NB4 (cell line): ENCODE data around the gene TAF1C.
"Not testable (repeated sequence)": the region's sequence is repeated elsewhere in the genome, so short reads cannot be mapped to it uniquely, and the experiment has no call there.

Experiments
- DNase-seq: peaks from one replicate; pipeline ENCODE4 v3.0.0; 2010; ENCODE audit warnings: low read depth
- H3K4me3 ChIP-seq: one replicate; pipeline ENCODE4 v1.5.1; 2011; ENCODE audit warnings: mild to moderate bottlenecking, low read depth, low read length, moderate library complexity
- CTCF ChIP-seq: IDR thresholded peaks from one replicate; pipeline ENCODE4 v1.5.1; 2012; ENCODE audit warnings: low read depth, low read length
- MYC ChIP-seq: IDR thresholded peaks from 2 replicates; pipeline ENCODE4 v1.6.1; 2011; ENCODE audit warnings: low read depth, low read length
- POLR2A ChIP-seq: IDR thresholded peaks from 2 replicates; pipeline ENCODE4 v1.6.1; 2011; ENCODE audit warnings: mild to moderate bottlenecking; ENCODE audit not compliant: insufficient read length; ENCODE audit errors: extremely low read depth
- TF ChIP-seq, protein P1 (sequence below): IDR thresholded peaks from 2 replicates; pipeline ENCODE4 v1.6.1; 2011; ENCODE audit warnings: low read depth, low read length

Gene TAF1C

GRCh38 chr16:84220851-84221250 is 34.0 kb upstream of the TAF1C start:
- H3K4me3 ChIP-seq = no peak overlapping the region
- no peak for TF ChIP-seq CTCF
- TF ChIP-seq MYC = no peak
- no peak for TF ChIP-seq POLR2A
- TF ChIP-seq, protein P1, sequence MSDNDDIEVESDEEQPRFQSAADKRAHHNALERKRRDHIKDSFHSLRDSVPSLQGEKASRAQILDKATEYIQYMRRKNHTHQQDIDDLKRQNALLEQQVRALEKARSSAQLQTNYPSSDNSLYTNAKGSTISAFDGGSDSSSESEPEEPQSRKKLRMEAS = no peak
- DNase-seq = no peak

DNA sequence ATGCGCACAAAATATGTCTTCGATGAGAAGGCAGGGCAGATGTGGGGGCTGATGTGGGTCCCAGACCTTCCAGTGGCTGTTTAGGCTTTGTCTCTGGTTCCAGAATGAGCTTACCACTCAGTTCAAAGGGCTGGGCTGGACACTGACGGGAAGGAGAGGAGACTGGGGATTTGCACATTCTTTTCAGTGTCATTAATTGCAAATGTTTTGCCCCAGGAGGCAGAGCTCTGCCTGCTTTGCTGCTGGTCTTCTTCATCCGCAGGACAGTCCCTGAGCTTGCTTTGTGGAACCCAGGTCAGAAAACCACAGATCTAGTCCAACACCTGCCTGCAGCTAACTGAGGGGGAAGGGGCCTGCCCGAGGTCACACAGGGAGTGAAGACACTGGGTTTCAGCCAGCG is 32.1 kb upstream of the TAF1C start:
- no peak for DNase-seq
- TF ChIP-seq POLR2A (no peak), CTCF (no peak), MYC (no peak)
- TF ChIP-seq, protein P1 = no peak
- H3K4me3 ChIP-seq = no peak overlapping the region

GRCh38 chr16:84218176-84218823 is 31.4 kb upstream of the TAF1C start:
- TF ChIP-seq CTCF = no peak
- TF ChIP-seq MYC = no peak
- TF ChIP-seq POLR2A = no peak
- TF ChIP-seq, protein P1 = no peak
- H3K4me3 ChIP-seq = no peak overlapping the region
- DNase-seq = no peak

GRCh38 chr16:84216144-84216543 is 29.3 kb upstream of the TAF1C start:
- not testable (repeated sequence) for DNase-seq, H3K4me3 ChIP-seq

GRCh38 chr16:84215531-84215930 is 28.7 kb upstream of the TAF1C start:
- TF ChIP-seq MYC (no peak), POLR2A (no peak), CTCF (no peak)
- TF ChIP-seq, protein P1 = no peak
- H3K4me3 ChIP-seq = no peak overlapping the region
- DNase-seq = no peak

DNA sequence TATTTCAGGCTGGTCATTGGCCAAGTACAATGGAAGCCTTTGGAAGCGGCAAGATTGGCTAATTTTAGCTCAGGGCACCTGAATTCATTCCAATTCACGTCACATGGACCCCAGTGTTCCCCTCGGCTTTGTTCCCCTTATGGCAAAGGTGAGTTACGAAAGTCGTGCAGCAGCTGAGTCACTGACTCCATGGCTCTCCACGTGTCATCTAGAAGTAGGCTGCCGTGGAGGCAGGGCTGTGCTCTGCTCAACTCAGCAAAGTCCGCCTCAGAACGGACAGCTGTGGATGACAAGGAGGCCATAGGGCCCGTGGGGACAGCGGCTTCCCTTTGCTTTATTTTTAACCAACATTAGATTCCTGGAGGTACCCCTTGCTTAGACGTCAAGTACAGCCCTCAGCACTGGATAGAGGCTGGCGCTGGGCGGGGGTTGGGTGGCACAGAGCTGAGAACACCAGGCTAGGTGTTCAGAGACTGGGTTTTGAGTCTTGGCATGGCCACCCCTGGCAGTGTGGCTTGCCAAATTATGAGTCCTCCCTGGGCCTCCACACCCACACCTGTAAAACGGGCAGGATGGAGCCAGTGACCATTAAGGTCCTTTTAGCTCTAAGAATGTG is 27.7 kb upstream of the TAF1C start:
- TF ChIP-seq POLR2A (no peak), CTCF (no peak), MYC (peak; percentile 51; the same call in 1 of the 2 replicates)
- TF ChIP-seq, protein P1 = peak; percentile 63; the same call in 1 of the 2 replicates
- H3K4me3 ChIP-seq = no peak overlapping the region

More for the DNA sequence above, 27.7 kb upstream of the TAF1C start:
- DNase-seq = peak; percentile 57
